HEK293 (cell line): ENCODE data around the gene SCN8A.

ENCODE experiments used
- CTCF ChIA-PET: fragments of 350-600 bp; formaldehyde crosslinking; extraction: SDS; loops from one replicate; lab custom pipeline; 2021; ENCODE audit warnings: antibody characterized with exemption; lab: Yijun Ruan, JAX
- POLR2A ChIA-PET: fragments of 300-600 bp; formaldehyde crosslinking; extraction: SDS; loops from one replicate; lab custom pipeline; 2020; ENCODE audit warnings: antibody characterized with exemption, inconsistent platforms; lab: Yijun Ruan, JAX
- H3K27ac ChIP-seq: fragments of 200-500 bp; sonication (Bioruptor generic); 2 replicates; pipeline ENCODE4 v1.5.1; 2014; ENCODE audit warnings: low read depth, low read length, control low read depth, inconsistent platforms; ENCODE audit errors: extremely low read depth
- H3K36me3 ChIP-seq, 2 experiments: fragments of 200-500 bp in 1 of 2; sonication (Bioruptor generic) in 1 of 2; 1 replicate in 1 of 2; 2 replicates in 1 of 2; pipeline ENCODE4 v1.5.1; 2014 to 2017; ENCODE audit warnings: inconsistent platforms in 2 of 2, low read length in 2 of 2; ENCODE audit not compliant: control insufficient read depth in 2 of 2, insufficient read depth in 1 of 2
- H3K4me1 ChIP-seq: fragments of 200-500 bp; sonication (Bioruptor generic); 2 replicates; pipeline ENCODE4 v1.5.1; 2014; ENCODE audit warnings: mild to moderate bottlenecking, low read length, inconsistent platforms; ENCODE audit not compliant: control insufficient read depth, insufficient read depth
- H3K4me3 ChIP-seq: 2 replicates; pipeline ENCODE4 v1.5.1; 2011; ENCODE audit warnings: low read depth, mild to moderate bottlenecking, control low read depth, low read length, moderate library complexity
- H3K9me3 ChIP-seq: fragments of 200-500 bp; sonication (Bioruptor generic); 2 replicates; pipeline ENCODE4 v1.5.1; 2014; ENCODE audit warnings: low read depth, low read length, inconsistent platforms; ENCODE audit not compliant: control insufficient read depth, insufficient read depth
- HOXD13 ChIP-seq: sonication (generic); formaldehyde crosslinking; IDR thresholded peaks from 2 replicates; pipeline ENCODE4 v1.8.0; 2022; ENCODE audit warnings: missing genetic modification reagents, borderline replicate concordance
- REST ChIP-seq: fragments of 450-650 bp; formaldehyde crosslinking; IDR thresholded peaks from 2 replicates; pipeline ENCODE4 v1.5.1; 2016; ENCODE audit warnings: missing biosample characterization, missing genetic modification characterization
- ZFP37 ChIP-seq: fragments of 450-650 bp; formaldehyde crosslinking; IDR thresholded peaks from 2 replicates; pipeline ENCODE4 v1.5.1; 2016; ENCODE audit warnings: missing biosample characterization, missing genetic modification characterization
- ZNF10 ChIP-seq: fragments of 450-650 bp; formaldehyde crosslinking; IDR thresholded peaks from 2 replicates; pipeline ENCODE4 v1.5.1; 2017; ENCODE audit warnings: missing biosample characterization, missing genetic modification characterization
- ZNF132 ChIP-seq: fragments of 450-650 bp; formaldehyde crosslinking; IDR thresholded peaks from 2 replicates; pipeline ENCODE4 v1.5.1; 2017; ENCODE audit warnings: missing biosample characterization, missing genetic modification characterization, borderline replicate concordance
- ZNF138 ChIP-seq: fragments of 450-650 bp; formaldehyde crosslinking; IDR thresholded peaks from 2 replicates; pipeline ENCODE4 v1.5.1; 2016; ENCODE audit warnings: missing biosample characterization, missing genetic modification characterization, borderline replicate concordance
- ZNF16 ChIP-seq: fragments of 450-650 bp; formaldehyde crosslinking; IDR thresholded peaks from 2 replicates; pipeline ENCODE4 v1.5.1; 2016; ENCODE audit warnings: low read depth, missing biosample characterization, missing genetic modification characterization
- ZNF26 ChIP-seq: fragments of 450-650 bp; formaldehyde crosslinking; IDR thresholded peaks from 2 replicates; pipeline ENCODE4 v1.5.1; 2016; ENCODE audit warnings: missing biosample characterization, missing genetic modification characterization
- ZNF501 ChIP-seq: fragments of 450-650 bp; formaldehyde crosslinking; IDR thresholded peaks from 2 replicates; pipeline ENCODE4 v1.5.1; 2016; ENCODE audit warnings: missing biosample characterization, missing genetic modification characterization
- ZNF548 ChIP-seq: fragments of 450-650 bp; formaldehyde crosslinking; IDR thresholded peaks from 2 replicates; pipeline ENCODE4 v1.5.1; 2016; ENCODE audit warnings: missing biosample characterization, missing genetic modification characterization
- ZNF585B ChIP-seq: fragments of 450-650 bp; formaldehyde crosslinking; IDR thresholded peaks from 2 replicates; pipeline ENCODE4 v1.5.1; 2016; ENCODE audit warnings: missing biosample characterization, missing genetic modification characterization
- ZNF660 ChIP-seq: fragments of 450-650 bp; IDR thresholded peaks from 2 replicates; pipeline ENCODE4 v1.5.1; 2018; ENCODE audit warnings: missing biosample characterization, mild to moderate bottlenecking, missing genetic modification characterization

The SCN8A gene

GRCh38 chr12:51749206-51749985, 158.4 kb downstream of the SCN8A start:
- no peak overlapping the region for H3K27ac ChIP-seq
- TF ChIP-seq HOXD13 (no peak), ZNF501 (tag by site-specific recombination) (no peak), ZNF548 (tag by site-specific recombination) (no peak), ZNF132 (no peak), ZNF585B (tag by site-specific recombination) (no peak), ZFP37 (tag by site-specific recombination) (no peak)
- peaks cover 0 to 3% of the 10 kb centered on the region in 2 experiments; a peak in 1 of 3 replicates for H3K36me3 ChIP-seq
- no peak overlapping the region for H3K4me3 ChIP-seq
- POLR2A ChIA-PET: no interaction called here
- CTCF ChIA-PET: interaction anchor here (0.6 to 0.8 kb wide), 2 partner anchors 71 to 75 kb away, joined by 3 read pairs; no protein-coding TSS in a partner anchor
- H3K9me3 ChIP-seq: no peaks in the 10 kb centered on the region
- H3K4me1 ChIP-seq: no peaks in the 10 kb centered on the region

- CTCF ChIA-PET: interaction anchor here (0.6 to 0.8 kb wide), 2 partner anchors 71 to 74 kb away, joined by 3 read pairs; no protein-coding TSS in a partner anchor
- TF ChIP-seq ZNF16 (tag by site-specific recombination) (no peak), REST (tag by site-specific recombination) (no peak), ZNF26 (tag by site-specific recombination) (no peak), ZNF138 (tag by site-specific recombination) (no peak)
- TF ChIP-seq, all 188 proteins: peak for 0
- H3K27ac ChIP-seq: no peak overlapping the region
Measured at GRCh38 chr12:51749986-51750317, 158.9 kb downstream of the SCN8A start.

GRCh38 chr12:51751661-51752060, 160.6 kb downstream of the SCN8A start:
- CTCF ChIA-PET: no interaction called here
- Histone ChIP-seq H3K27ac (no peak overlapping the region), H3K36me3 (no peaks in the 10 kb centered on the region), H3K4me1 (no peaks in the 10 kb centered on the region), H3K4me3 (no peak overlapping the region), H3K9me3 (no peaks in the 10 kb centered on the region)
- POLR2A ChIA-PET: no interaction called here
- TF ChIP-seq ZNF10 (tag by site-specific recombination) (no peak), ZNF660 (no peak)

More at GRCh38 chr12:51749986-51750317, 158.9 kb downstream of the SCN8A start:
- Histone ChIP-seq H3K9me3 (no peaks in the 10 kb centered on the region), H3K36me3 (peaks cover 0 to 3% of the 10 kb centered on the region in 2 experiments; a peak in 1 of 3 replicates), H3K4me1 (no peaks in the 10 kb centered on the region), H3K4me3 (no peak overlapping the region)
- POLR2A ChIA-PET: no interaction called here
